NCI-H446 treated with DMSO at 0.1 percent for 48 hours (cell line): Measurements from ENCODE around the gene SBF2.
A peak's percentile ranks its signal among the peaks of the same experiment; 100 is the strongest.
"Not testable (repeated sequence)": the region's sequence is repeated elsewhere in the genome, so short reads cannot be mapped to it uniquely, and the experiment has no call there.

ENCODE experiments used
- DNase-seq: peaks from one replicate; lab custom pipeline; 2025; lab: John Stamatoyannopoulos, UW

Gene SBF2

DNA sequence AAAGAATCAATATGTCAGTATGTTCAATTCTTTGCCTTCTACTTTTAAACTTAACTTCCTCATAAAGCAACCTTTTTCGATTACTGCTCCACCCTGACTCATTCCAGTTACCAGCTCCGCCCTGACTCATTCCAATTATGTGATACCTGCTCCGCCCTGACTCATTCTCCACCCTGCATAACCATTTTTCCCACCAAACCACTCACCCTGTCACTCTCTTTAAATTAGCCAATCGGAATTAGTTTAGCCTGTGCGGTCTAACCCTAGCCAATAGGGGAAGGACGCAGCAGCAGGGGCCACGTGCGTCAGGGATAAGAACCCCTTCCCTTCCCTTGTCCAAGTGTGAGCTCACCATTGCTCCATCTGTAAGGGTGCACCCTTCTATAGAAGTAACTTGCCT is 393.8 kb downstream of the SBF2 start:
- not testable (repeated sequence) for DNase-seq

- no peak for DNase-seq
Measured at GRCh38 chr11:9899676-9900075, 394.3 kb downstream of the SBF2 start.

DNA sequence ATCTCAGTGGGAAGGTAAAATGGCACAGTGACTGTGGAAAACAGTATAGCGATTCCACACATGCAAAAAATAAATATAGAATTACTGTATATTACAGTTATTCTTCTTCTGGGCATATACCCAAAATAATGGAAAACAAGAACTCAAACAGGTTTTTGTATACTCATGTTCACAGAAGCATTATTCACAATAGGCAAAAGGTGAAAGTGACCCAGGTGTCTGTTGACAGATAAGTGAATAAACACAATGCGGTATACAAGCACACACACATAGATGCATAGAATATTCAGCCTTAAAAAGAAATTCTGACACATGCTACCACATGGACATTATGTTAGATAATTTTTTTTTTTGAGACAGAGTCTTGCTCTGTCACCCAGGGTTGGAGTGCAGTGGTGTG is 397.1 kb downstream of the SBF2 start:
- DNase-seq = no peak

DNA sequence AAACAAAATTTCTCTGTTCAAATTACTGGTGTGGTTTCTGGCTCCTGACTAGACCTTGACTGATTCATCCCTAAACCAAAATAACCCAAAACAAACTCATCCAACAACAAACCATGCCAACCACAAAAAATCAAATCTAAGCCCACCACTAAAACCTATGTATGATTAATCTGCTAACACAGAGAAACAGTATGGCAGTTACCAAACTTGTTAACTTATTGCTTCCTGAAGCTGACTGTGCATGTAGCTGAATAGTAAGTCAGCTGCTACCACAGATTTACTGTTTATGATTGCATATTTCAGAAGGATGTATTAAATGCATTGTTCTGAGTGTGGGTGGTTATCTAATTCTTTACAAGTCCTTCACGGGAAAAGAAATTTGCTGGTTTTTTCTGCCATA is 399.0 kb downstream of the SBF2 start:
- no peak for DNase-seq

- DNase-seq = no peak
Measured at GRCh38 chr11:9893474-9893873, 400.5 kb downstream of the SBF2 start.

DNA sequence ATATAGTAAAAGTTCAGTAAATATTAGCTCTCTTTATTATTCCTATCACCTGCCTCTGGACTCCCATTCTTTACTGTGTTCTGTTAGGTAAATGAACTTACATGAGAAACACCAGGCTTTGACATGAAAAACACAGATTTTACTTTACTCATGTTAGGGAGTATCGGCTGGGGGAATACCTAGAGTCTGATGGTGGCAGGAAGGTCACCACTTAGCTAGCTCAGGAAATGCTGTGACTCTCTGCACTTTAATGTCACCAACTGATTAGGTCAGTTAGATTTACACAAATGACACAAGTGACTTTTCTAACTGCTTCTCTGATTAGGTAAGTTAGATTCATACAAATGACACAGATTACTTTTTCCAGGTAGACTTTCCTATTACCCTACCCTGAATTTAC is 405.1 kb downstream of the SBF2 start:
- no peak for DNase-seq

GRCh38 chr11:9887472-9887871 is 406.5 kb downstream of the SBF2 start:
- DNase-seq = no peak

DNA sequence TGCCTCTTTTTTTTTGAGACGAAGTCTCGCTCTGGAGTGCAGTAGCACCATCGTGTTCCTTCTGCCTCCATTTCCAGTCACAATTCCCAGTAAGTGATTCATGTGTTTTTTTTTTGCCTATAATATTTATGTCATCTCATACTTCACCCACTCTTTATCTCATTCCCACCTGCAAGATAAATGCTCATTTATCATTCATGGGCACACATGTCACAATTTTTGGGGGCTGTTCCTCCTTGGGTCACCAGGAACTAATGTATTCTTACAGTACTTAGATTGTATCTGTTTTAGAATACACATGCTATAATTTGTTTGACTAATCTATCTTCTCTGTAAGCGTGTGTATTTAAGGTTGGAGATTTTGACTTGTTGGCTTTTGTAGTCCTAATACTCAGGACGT is 407.4 kb downstream of the SBF2 start:
- DNase-seq = no peak

- no peak for DNase-seq
Measured at GRCh38 chr11:9884601-9885000, 409.4 kb downstream of the SBF2 start.

- DNase-seq = no peak
Measured at GRCh38 chr11:9880657-9881056, 413.4 kb downstream of the SBF2 start.

DNA sequence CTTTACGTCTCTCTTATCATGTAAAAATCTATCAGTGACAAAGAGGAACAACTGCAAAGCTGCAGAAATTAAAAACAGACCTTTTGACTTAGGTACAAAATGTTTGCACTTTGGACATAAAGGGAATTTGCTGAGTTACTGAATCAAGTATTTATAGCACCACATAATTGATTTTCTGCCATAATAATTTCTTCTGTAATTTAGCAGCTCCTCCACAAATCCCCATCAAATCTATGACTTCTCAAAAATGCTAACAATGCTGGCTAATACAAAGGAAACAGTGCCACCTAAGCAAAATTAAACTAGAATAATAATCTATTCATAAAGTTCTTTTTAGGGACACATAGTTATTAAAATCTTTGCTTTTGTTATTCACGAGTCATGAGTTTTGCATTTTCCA is 415.1 kb downstream of the SBF2 start:
- no peak for DNase-seq

DNA sequence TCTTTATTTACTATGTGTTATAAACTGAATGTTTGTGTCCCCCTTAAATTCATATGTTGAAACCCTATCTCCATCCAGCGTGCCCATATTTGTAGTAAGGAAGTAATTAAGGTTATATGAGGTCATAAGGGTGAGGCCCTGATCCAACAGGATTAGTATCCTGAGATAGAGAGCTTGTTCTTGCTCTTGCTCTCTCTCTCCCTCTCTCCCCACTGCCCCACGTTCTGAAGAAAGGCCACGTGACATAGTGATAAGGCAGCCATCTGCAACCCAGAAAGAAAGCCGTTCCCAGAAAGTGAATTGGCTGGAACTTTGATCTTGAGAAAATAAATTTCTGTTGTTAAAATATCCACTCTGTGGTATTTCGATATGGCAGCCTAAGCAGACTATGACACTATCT is 417.7 kb downstream of the SBF2 start:
- no peak for DNase-seq

DNA sequence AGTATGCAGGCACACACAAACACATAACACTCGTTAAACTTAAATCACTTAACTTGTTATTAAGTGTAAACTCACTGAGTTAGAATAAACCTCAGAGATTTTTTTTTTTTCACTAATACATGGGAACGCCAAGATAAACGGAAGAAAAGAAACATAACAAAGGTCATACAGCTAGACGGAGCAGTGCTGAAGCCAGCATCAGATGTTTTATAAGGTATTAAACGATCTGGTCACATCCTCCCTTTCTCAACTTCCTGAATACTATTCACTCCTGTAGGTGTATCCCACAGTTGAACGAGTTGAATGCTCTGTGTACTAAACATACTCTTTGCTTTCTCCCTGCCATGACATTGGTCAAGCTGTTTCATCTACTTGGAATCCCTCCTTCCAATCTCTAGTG is 418.2 kb downstream of the SBF2 start:
- DNase-seq = no peak

DNA sequence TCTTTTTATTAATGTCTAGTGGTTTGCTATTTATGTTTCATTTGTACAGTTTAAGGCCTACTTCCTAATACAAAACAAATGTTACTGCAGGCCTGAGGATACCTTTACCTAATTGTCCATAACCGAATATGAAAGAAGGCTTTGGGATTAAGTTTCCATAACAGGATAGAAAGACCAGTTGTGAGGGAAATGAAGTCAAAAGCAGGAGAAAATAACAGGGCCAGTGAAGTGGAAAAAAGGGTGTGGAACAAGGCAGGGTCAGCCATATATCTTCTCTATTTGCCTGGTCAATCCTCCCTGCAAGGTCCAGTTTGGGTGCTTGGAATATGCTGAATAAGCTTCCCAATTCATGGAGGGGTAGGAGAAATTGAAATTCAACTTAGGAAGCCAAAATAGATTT is 418.6 kb downstream of the SBF2 start:
- no peak for DNase-seq

DNA sequence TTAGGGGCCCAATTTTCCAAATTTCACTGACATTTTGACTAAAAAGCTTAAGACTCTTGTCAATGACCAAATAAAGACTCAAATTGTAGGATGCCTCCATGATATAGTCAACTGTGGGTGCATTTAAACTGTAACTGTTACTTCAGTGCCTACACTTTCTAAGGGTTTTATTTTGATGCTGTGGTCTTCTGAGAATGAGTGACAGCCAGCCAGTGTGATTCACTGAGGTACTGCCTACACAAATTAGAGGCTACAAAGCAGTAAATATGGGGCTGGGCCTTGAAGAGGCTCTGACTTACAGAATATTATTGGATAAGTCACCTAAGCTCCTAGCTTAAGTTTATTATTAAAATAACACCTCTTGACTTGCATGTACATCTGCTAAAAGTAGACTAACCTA is 419.6 kb downstream of the SBF2 start:
- no peak for DNase-seq

DNA sequence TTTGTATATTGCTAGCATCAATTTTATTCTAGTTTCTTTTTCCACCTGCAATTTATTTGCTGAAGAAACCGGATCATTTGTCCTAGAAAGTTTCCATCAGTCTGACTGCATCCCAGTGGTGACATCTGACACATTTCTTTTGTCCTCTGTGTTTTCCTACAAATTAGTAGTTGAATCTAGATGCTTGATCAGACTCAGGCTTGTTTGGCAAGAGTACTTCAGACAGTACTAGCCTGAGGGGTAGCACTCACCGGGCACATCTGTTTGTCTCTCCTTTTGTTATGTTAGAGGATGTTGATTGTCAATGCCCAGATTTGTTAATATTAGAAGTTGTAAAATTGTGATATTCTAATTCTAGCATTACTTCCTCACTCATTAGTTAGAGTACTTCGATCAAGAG is 425.4 kb downstream of the SBF2 start:
- no peak for DNase-seq

- no peak for DNase-seq
Measured at GRCh38 chr11:9862981-9863380, 431.0 kb downstream of the SBF2 start.

- peak; percentile 52 for DNase-seq
Measured at GRCh38 chr11:9861860-9862725, 431.9 kb downstream of the SBF2 start.

DNA sequence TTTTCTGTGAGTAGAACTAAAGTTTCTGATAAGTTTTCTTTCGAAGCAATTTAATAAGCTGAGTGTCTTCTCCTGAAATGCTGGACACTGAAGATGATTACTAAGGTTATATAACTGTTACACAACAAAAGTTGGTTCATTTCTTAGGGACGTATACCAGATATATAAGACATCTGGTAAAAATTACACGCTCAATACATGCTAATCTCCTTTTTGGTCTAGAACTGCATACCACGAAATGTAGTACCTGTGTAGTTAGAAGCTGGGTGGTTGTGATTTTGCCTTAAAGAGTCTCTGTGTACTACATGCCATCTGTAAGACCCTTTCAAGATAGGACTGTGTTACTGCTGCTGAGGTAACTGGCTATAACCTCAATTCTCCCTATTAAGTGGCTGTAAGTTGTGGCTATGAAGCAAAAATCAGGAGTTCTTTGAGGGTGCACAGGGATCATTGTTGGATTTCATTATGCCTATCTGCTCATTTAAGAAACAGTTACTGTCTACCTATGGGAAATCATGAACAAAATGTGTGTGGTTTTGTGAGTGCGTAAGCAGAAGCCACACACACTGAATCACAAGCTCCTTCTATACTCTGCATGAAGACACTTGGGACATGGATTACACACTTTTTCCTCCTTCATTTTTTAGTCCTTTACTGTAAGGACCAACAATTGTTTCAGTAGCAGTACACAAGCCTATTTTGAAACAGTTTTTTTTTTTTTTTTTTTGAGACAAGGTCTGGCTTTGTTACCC is 434.3 kb downstream of the SBF2 start:
- DNase-seq = no peak

DNA sequence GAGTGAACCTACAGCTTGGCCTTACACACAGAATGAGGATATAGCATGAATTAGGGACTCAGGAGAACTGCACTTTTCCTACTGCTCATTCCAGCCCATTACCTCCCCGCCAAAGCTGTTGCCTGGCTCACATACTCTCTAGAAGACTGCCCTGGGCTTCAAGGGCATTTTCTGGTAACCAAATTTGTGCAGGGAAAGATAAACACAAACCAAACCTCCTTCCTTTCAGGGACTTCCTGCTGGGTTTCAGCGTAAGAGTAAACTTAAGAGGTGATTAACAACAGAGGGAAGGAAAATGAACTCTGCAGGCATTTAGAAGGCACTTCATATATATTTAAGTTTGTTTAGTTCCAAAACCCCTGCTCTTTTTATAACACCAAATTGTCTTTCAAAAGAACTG is 435.2 kb downstream of the SBF2 start:
- no peak for DNase-seq

GRCh38 chr11:9858218-9858617 is 435.8 kb downstream of the SBF2 start:
- DNase-seq = no peak

DNA sequence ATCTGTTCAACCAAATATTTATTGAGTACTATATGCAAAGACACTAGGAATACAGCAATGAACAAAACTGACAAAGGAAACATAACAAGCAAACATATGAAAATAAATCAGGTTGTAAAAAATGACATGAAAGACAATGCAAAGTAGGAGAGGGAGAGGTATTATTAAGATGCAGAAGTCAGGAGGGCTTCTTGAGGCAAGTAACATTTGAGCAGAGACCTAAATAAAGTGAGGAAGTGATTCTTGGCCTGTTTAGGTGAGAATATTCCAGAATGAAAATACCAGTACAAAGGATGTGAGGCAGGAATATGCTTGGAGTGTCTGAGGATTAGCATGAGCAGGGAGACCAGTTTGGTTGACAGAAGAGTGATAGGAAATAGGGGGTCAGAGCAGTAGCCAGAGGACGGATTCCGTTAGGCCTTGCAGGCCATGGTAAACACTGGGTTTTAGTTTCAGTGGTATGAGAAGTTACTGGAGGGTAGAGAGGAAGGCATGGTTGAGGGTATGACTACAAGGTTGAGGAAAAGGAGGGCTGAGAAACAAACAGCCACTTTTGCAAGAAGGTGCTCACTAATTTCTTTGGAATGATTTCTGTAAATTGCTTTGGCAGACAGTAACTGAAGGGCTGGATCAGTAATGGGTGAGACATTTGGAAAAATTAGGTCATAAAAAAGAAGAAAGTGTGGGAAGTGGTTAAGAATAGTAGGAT is 438.3 kb downstream of the SBF2 start:
- DNase-seq = no peak
